Natural killer cell (primary cell): ENCODE results near the gene TSPAN18. TPM values are rescaled to one million over a fixed set of nuclear protein-coding genes. Genes with fewer than 3 reads are reported as not detected.

Source experiments
- ATAC-seq, 3 donors: fragments of 150-1000 bp in 2 of 3; fragments of 200-7000 bp in 1 of 3; cut with Tn5 transposase; 1 replicate in 1 of 3; 2 replicates in 2 of 3; pipeline ENCODE4 v1.10.0; 2021; ENCODE audit warnings: mild to moderate bottlenecking in 2 of 3, moderate library complexity in 2 of 3
- DNase-seq, 2 donors: peaks; one replicate each; pipeline versions ENCODE4 v3.0.0 to v3.0.0-alpha.2; 2013 to 2021; ENCODE audit warnings: mixed read lengths in 1 of 2
- H3K27ac ChIP-seq: one replicate; pipeline ENCODE4 v1.5.1; 2013; ENCODE audit warnings: mild to moderate bottlenecking, low read length
- H3K27me3 ChIP-seq: one replicate; pipeline ENCODE4 v1.6.1; 2013; ENCODE audit warnings: low read length; ENCODE audit not compliant: control insufficient read depth, insufficient read depth
- H3K36me3 ChIP-seq: one replicate; pipeline ENCODE4 v1.6.1; 2013; ENCODE audit warnings: low read length; ENCODE audit not compliant: control insufficient read depth, insufficient read depth
- H3K4me1 ChIP-seq: one replicate; pipeline ENCODE4 v1.6.1; 2013; ENCODE audit warnings: low read length; ENCODE audit not compliant: control insufficient read depth, insufficient read depth
- H3K4me3 ChIP-seq: one replicate; pipeline ENCODE4 v1.5.1; 2013; ENCODE audit warnings: low read length
- H3K9me3 ChIP-seq: one replicate; pipeline ENCODE4 v1.6.1; 2013; ENCODE audit warnings: low read length; ENCODE audit not compliant: control insufficient read depth, insufficient read depth
- H3K27ac Mint-ChIP-seq, 2 donors: one replicate each; pipeline ENCODE4 v1.8.0; 2022; ENCODE audit warnings: mild to moderate bottlenecking in 2 of 2, mixed read lengths in 2 of 2, moderate library complexity in 1 of 2
- H3K27me3 Mint-ChIP-seq, 2 donors: one replicate each; pipeline ENCODE4 v1.8.0; 2022; ENCODE audit warnings: low read depth in 2 of 2, mixed read lengths in 2 of 2
- H3K36me3 Mint-ChIP-seq: one replicate; pipeline ENCODE4 v1.8.0; 2022; ENCODE audit warnings: mixed read lengths
- H3K4me1 Mint-ChIP-seq, 2 donors: one replicate each; pipeline ENCODE4 v1.8.0; 2022; ENCODE audit warnings: mixed read lengths in 2 of 2
- H3K4me3 Mint-ChIP-seq: one replicate; pipeline ENCODE4 v1.8.0; 2022; ENCODE audit warnings: mild to moderate bottlenecking, moderate library complexity, mixed read lengths
- H3K9me3 Mint-ChIP-seq, 2 donors: one replicate each; pipeline ENCODE4 v1.8.0; 2022; ENCODE audit warnings: mixed read lengths in 2 of 2
- CTCF ChIP-seq: fragments of 200-600 bp; IDR thresholded peaks from one replicate; pipeline ENCODE4 v1.8.0; 2022; ENCODE audit warnings: antibody characterized with exemption
- WGBS: methylation state at CpG from one replicate; pipeline ENCODE4 v1.1.7; 2013; ENCODE audit warnings: missing lambda C conversion rate; ENCODE audit not compliant: insufficient coverage; 5-methylcytosine and 5-hydroxymethylcytosine counted together
- intact Hi-C: fragments of 100-400 bp; cut with micrococcal nuclease; formaldehyde crosslinking; loops from one replicate; pipeline ENCODE4 v1.14.2; 2022
- total RNA-seq, 4 donors: library from RNA; stranded (reverse); fragments of 120-200 nt in 1 of 4; gene quantifications; one replicate each; pipeline versions ENCODE4 v1.2.3 to v1.2.4, GENCODE V29; 2013 to 2022

TSPAN18 gene
- total RNA-seq, 3 donors from 2014 or later (not counting 1 experiment from before 2014, with no cell fraction given), result 1.9 to 2.4 (median 2.3) TPM

- Histone ChIP-seq H3K36me3 (no peaks in the 10 kb centered on the region), H3K9me3 (peaks cover 2% of the 10 kb centered on the region), H3K27ac (no peak overlapping the region), H3K27me3 (no peaks in the 10 kb centered on the region), H3K4me3 (no peak overlapping the region), H3K4me1 (no peaks in the 10 kb centered on the region)
- intact Hi-C loops, result no loop called here
- TF ChIP-seq CTCF, result no peak
- no peak for DNase-seq
- no peak for ATAC-seq
- no peaks in the 10 kb centered on the region for H3K4me1 Mint-ChIP-seq
- H3K27me3 Mint-ChIP-seq, result peaks cover 16 to 30% of the 10 kb centered on the region in 2 donors
- H3K36me3 Mint-ChIP-seq, result peaks cover 11% of the 10 kb centered on the region
- H3K4me3 Mint-ChIP-seq, result no peak overlapping the region
- H3K9me3 Mint-ChIP-seq, result no peaks in the 10 kb centered on the region
- H3K27ac Mint-ChIP-seq, result no peak overlapping the region
- 88% methylated on average over 4 of the region's 4 CpGs for WGBS
Measured at GRCh38 chr11:44758983-44759382, 32.2 kb downstream of the TSPAN18 start.

GRCh38 chr11:44759743-44760476 is 33.1 kb downstream of the TSPAN18 start:
- Mint-ChIP-seq H3K27ac (no peak overlapping the region), H3K27me3 (peaks cover 13 to 21% of the 10 kb centered on the region in 2 donors), H3K4me3 (no peak overlapping the region), H3K4me1 (no peaks in the 10 kb centered on the region), H3K36me3 (peaks cover 11% of the 10 kb centered on the region), H3K9me3 (no peaks in the 10 kb centered on the region)
- DNase-seq, result no peak
- intact Hi-C loops, result no loop called here
- TF ChIP-seq CTCF, result no peak
- Histone ChIP-seq H3K27ac (no peak overlapping the region), H3K36me3 (no peaks in the 10 kb centered on the region), H3K27me3 (no peaks in the 10 kb centered on the region), H3K4me1 (no peaks in the 10 kb centered on the region), H3K9me3 (peaks cover 2% of the 10 kb centered on the region), H3K4me3 (no peak overlapping the region)
- no peak for ATAC-seq
- WGBS, result 91% methylated on average over 3 of the region's 3 CpGs

GRCh38 chr11:44760477-44760872 is 33.7 kb downstream of the TSPAN18 start:
- Mint-ChIP-seq H3K27me3 (peaks cover 13 to 21% of the 10 kb centered on the region in 2 donors), H3K4me3 (no peak overlapping the region), H3K27ac (no peak overlapping the region), H3K4me1 (no peaks in the 10 kb centered on the region), H3K9me3 (no peaks in the 10 kb centered on the region), H3K36me3 (peaks cover 11% of the 10 kb centered on the region)
- Histone ChIP-seq H3K9me3 (peaks cover 2% of the 10 kb centered on the region), H3K36me3 (no peaks in the 10 kb centered on the region), H3K4me1 (no peaks in the 10 kb centered on the region), H3K27ac (no peak overlapping the region), H3K4me3 (no peak overlapping the region), H3K27me3 (no peaks in the 10 kb centered on the region)
- no peak for TF ChIP-seq CTCF
- intact Hi-C loops, result no loop called here
- ATAC-seq (no peak), DNase-seq (no peak)
- 89% methylated on average over 1 of the region's 1 CpG for WGBS
